ENCODE results near the gene PRAC1. TPM values are rescaled to one million over a fixed set of nuclear protein-coding genes. Genes with fewer than 3 reads are reported as not detected.

The PRAC1 gene
- total and polyA plus RNA-seq, 2 of the 8 experiments (the other 6 are each of a cell fraction or from before 2014, with no cell fraction given) = not detected

DNA sequence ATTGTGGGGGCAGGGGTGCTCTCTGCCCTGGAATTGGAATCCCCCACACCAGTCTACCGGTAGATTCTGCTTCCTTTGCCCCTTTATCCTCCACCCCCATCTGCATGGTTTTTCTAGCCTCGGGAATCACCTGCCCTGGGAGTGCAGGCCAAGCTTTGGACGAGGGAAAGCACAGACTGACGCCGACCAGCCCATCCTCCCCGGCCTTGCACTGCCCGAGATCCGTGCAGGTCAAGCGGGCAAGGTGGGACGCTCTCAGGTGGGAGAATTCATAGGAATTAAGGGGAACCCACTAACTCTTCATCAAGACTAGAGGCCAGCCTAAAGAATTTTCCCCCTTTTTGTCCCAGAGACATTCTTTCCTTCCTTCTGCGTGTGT, 16.1 kb upstream of the PRAC1 start:
- Histone ChIP-seq H3K23ac (ENCODE audit: insufficient read length) (no peak overlapping the region), H3K9me3 (ENCODE audit: insufficient read depth in 2 of 2, low read depth in 1 of 2, low read length in 1 of 2) (no peaks in the 10 kb centered on the region), H3K4me2 (ENCODE audit: insufficient read depth in 1 of 2, low read depth in 2 of 2, low read length in 2 of 2) (no peak overlapping the region)

More for the DNA sequence above, 16.1 kb upstream of the PRAC1 start:
- H2AK5ac ChIP-seq (ENCODE audit: low read depth, low read length) = no peak overlapping the region
- H3K23me2 ChIP-seq (ENCODE audit: low read depth, low read length) = no peaks in the 10 kb centered on the region
- H2BK120ac ChIP-seq (replicated peaks; ENCODE audit: low read depth, low read length) = no peak overlapping the region
- H3K4me1 ChIP-seq (replicated peaks in 1 of 4; ENCODE audit: control insufficient read depth in 3 of 4, insufficient read depth in 4 of 4, low read length in 3 of 4) = no peaks in the 10 kb centered on the region; a peak in 2 of 7 replicates
- H3K4me3 ChIP-seq (ENCODE audit: extremely low read depth in 1 of 4, insufficient read depth in 2 of 4, low read depth in 3 of 4, low read length in 4 of 4) = no peak overlapping the region
- no peak for TF ChIP-seq RNF2 (IDR thresholded peaks at IDR 0.05; ENCODE audit: borderline replicate concordance, low read depth, low read length, missing control alignments, poor library complexity, severe bottlenecking)
- H4K20me1 ChIP-seq (replicated peaks in 1 of 2; ENCODE audit: control insufficient read depth in 1 of 2, insufficient read depth in 2 of 2, low read length in 2 of 2) = peaks cover 16 to 26% of the 10 kb centered on the region in 2 experiments
- POLR2A ChIA-PET (ENCODE audit: partially characterized antibody) = interaction anchor here (0.7 to 1.2 kb wide), 4 partner anchors 9 to 258 kb away, joined by 3 read pairs; no protein-coding TSS in a partner anchor
- H4K5ac ChIP-seq (ENCODE audit: insufficient read length, low read depth, low read length) = no peak overlapping the region
- H3K27me3 ChIP-seq (replicated peaks in 1 of 4; ENCODE audit: control insufficient read depth in 3 of 4, extremely low read depth in 1 of 4, insufficient read depth in 3 of 4, low read length in 3 of 4) = peaks cover 89 to 100% (median 100%) of the 10 kb centered on the region in 4 experiments
- no peak overlapping the region for H4K91ac ChIP-seq (replicated peaks; ENCODE audit: insufficient read length, low read length)
- no peak overlapping the region for H4K8ac ChIP-seq (ENCODE audit: extremely low read depth, insufficient read depth, low read length)
- FAIRE-seq (no peak), DNase-seq (ENCODE audit: low read depth in 1 of 2, low spot score in 2 of 2) (no peak)
- H3K9ac ChIP-seq (replicated peaks in 1 of 4; ENCODE audit: extremely low read depth in 1 of 4, low read depth in 3 of 4, low read length in 3 of 4) = no peak overlapping the region
- H3K79me1 ChIP-seq (ENCODE audit: low read depth, low read length) = no peaks in the 10 kb centered on the region
- H3K18ac ChIP-seq (ENCODE audit: extremely low read depth, low read length) = no peak overlapping the region
- H2BK20ac ChIP-seq (ENCODE audit: low read length) = no peak overlapping the region
- no peak overlapping the region for H3K14ac ChIP-seq (ENCODE audit: insufficient read length)
- H3K27ac ChIP-seq (ENCODE audit: low read depth, low read length) = no peak overlapping the region
- WGBS, 2 experiments (ENCODE audit: extremely low coverage in 1 of 2, insufficient coverage in 1 of 2, insufficient read length in 1 of 2, insufficient replicate concordance in 2 of 2, low coverage in 1 of 2, low lambda C conversion rate in 2 of 2, missing lambda C conversion rate in 1 of 2) = 9% methylated on average over 11 of the region's 11 CpGs; no CpG with 5 or more reads in 1 of the 2 experiments
- CTCF ChIA-PET (ENCODE audit: partially characterized antibody) = interaction anchor here (0.9 to 10.1 kb wide), 12 partner anchors 9 to 129 kb away, joined by 3 to 145 read pairs (median 4); partner anchors contain the start of genes HOXB13, PRAC1 and PRAC2
- H3K4ac ChIP-seq (replicated peaks; ENCODE audit: insufficient read length, low read depth, low read length) = no peak overlapping the region
- no peak overlapping the region for H2BK5ac ChIP-seq (ENCODE audit: low read depth, low read length)
- no peak overlapping the region for H2AFZ ChIP-seq (ENCODE audit: low read length)
- no peak overlapping the region for H2BK15ac ChIP-seq (ENCODE audit: low read length)
- H2BK12ac ChIP-seq (ENCODE audit: low read depth, low read length) = no peak overlapping the region
- H3K56ac ChIP-seq (replicated peaks; ENCODE audit: insufficient read length, low read depth, low read length) = no peak overlapping the region
- peaks cover 0 to 5% (median 0%) of the 10 kb centered on the region in 4 experiments; a peak in 1 of 8 replicates for H3K36me3 ChIP-seq (ENCODE audit: control insufficient read depth in 2 of 4, insufficient read depth in 4 of 4, low read length in 3 of 4)
- H3K79me2 ChIP-seq (ENCODE audit: control insufficient read depth in 1 of 2, insufficient read depth in 2 of 2, low read length in 2 of 2) = no peaks in the 10 kb centered on the region
